DOHH2 (cell line): ENCODE measurements around the gene DYNC1LI1.

Source experiments
- H3F3A ChIP-seq: fragments of 200-600 bp; sonication (generic), shearing (Covaris generic); 2 replicates; pipeline ENCODE4 v1.6.0; 2016; ENCODE audit warnings: antibody characterized with exemption, mild to moderate bottlenecking; ENCODE audit not compliant: control insufficient read depth, insufficient read depth
- H3K27ac ChIP-seq: fragments of 200-600 bp; sonication (generic); 2 replicates; pipeline ENCODE4 v1.5.1; 2014; ENCODE audit warnings: low read depth, mild to moderate bottlenecking, low read length, moderate library complexity
- H3K27me3 ChIP-seq: fragments of 200-600 bp; sonication (generic); 2 replicates; pipeline ENCODE4 v1.6.1; 2014; ENCODE audit warnings: mild to moderate bottlenecking, low read length, mixed read lengths; ENCODE audit not compliant: control insufficient read depth
- H3K36me3 ChIP-seq: fragments of 200-600 bp; sonication (generic); 2 replicates; pipeline ENCODE4 v1.6.1; 2014; ENCODE audit warnings: mild to moderate bottlenecking, low read length, moderate library complexity, mixed read lengths; ENCODE audit not compliant: control insufficient read depth
- H3K4me1 ChIP-seq: fragments of 200-600 bp; sonication (generic); 2 replicates; pipeline ENCODE4 v1.6.1; 2014; ENCODE audit warnings: mild to moderate bottlenecking, low read length, mixed read lengths; ENCODE audit not compliant: control insufficient read depth
- H3K4me2 ChIP-seq: fragments of 200-600 bp; sonication (generic); 2 replicates; pipeline ENCODE4 v1.6.0; 2014; ENCODE audit warnings: mild to moderate bottlenecking, low read length, moderate library complexity
- H3K4me3 ChIP-seq: fragments of 200-600 bp; sonication (generic); 2 replicates; pipeline ENCODE4 v1.5.1; 2014; ENCODE audit warnings: mild to moderate bottlenecking, low read length, mixed read lengths
- H3K79me2 ChIP-seq: fragments of 200-600 bp; sonication (generic); 2 replicates; pipeline ENCODE4 v1.6.1; 2014; ENCODE audit warnings: mild to moderate bottlenecking, low read length, mixed read lengths; ENCODE audit not compliant: control insufficient read depth
- H3K9me2 ChIP-seq: fragments of 200-600 bp; sonication (generic); replicated peaks from 2 replicates; pipeline ENCODE4 v1.6.1; 2014; ENCODE audit warnings: mild to moderate bottlenecking, low read length, mixed read lengths; ENCODE audit not compliant: control insufficient read depth
- H3K9me3 ChIP-seq: fragments of 200-600 bp; sonication (generic); 2 replicates; pipeline ENCODE4 v1.6.1; 2014; ENCODE audit warnings: antibody characterized with exemption, low read length, mixed read lengths; ENCODE audit not compliant: control insufficient read depth, insufficient read depth
- H4K20me1 ChIP-seq: fragments of 200-600 bp; sonication (generic); 2 replicates; pipeline ENCODE4 v1.6.0; 2014; ENCODE audit warnings: low read depth, mild to moderate bottlenecking, antibody characterized with exemption, low read length, moderate library complexity; ENCODE audit not compliant: control insufficient read depth, insufficient read depth
- CTCF ChIP-seq: fragments of 200-600 bp; sonication (generic); IDR thresholded peaks from one replicate; pipeline ENCODE4 v1.5.1; 2014; ENCODE audit warnings: antibody characterized with exemption, mild to moderate bottlenecking, low read depth, low read length; ENCODE audit not compliant: poor library complexity, severe bottlenecking
- EZH2phosphoT487 ChIP-seq: fragments of 200-600 bp; sonication (generic); IDR thresholded peaks from 2 replicates; pipeline ENCODE4 v1.6.1; 2017; ENCODE audit warnings: borderline replicate concordance, mild to moderate bottlenecking, antibody characterized with exemption, low read length, moderate library complexity, mixed read lengths

The DYNC1LI1 gene

GRCh38 chr3:32506466-32506865 lies 64.2 kb downstream of the DYNC1LI1 start:
- no peak for TF ChIP-seq EZH2phosphoT487
- no peak for TF ChIP-seq CTCF
- H3K9me2 ChIP-seq = no peaks in the 10 kb centered on the region
- 0 out of 2 replicates have a peak, but pooled peaks cover 4% of the 10 kb centered on the region for H4K20me1 ChIP-seq
- H3K27me3 ChIP-seq = no peaks in the 10 kb centered on the region
- H3K79me2 ChIP-seq = peaks cover 9% of the 10 kb centered on the region
- H3K9me3 ChIP-seq = no peaks in the 10 kb centered on the region
- peaks cover 15% of the 10 kb centered on the region for H3K4me1 ChIP-seq
- no peak overlapping the region for H3K4me2 ChIP-seq
- H3K36me3 ChIP-seq = no peaks in the 10 kb centered on the region
- peaks cover 5% of the 10 kb centered on the region; the same call in 1 of the 2 replicates for H3F3A ChIP-seq
- no peak overlapping the region for H3K27ac ChIP-seq
- no peak overlapping the region for H3K4me3 ChIP-seq

GRCh38 chr3:32502946-32503286 lies 67.7 kb downstream of the DYNC1LI1 start:
- Histone ChIP-seq H3F3A (peaks cover 10% of the 10 kb centered on the region), H3K27ac (no peak overlapping the region), H3K9me2 (no peaks in the 10 kb centered on the region), H3K36me3 (no peaks in the 10 kb centered on the region), H3K4me3 (peak overlapping the region; percentile 95), H3K27me3 (no peaks in the 10 kb centered on the region), H3K79me2 (peaks cover 36% of the 10 kb centered on the region), H3K4me2 (peak overlapping the region; percentile 77), H3K9me3 (no peaks in the 10 kb centered on the region), H3K4me1 (peaks cover 51% of the 10 kb centered on the region), H4K20me1 (0 out of 2 replicates have a peak, but pooled peaks cover 7% of the 10 kb centered on the region)
- TF ChIP-seq EZH2phosphoT487 = no peak
- no peak for TF ChIP-seq CTCF

- H3F3A ChIP-seq = peaks cover 10% of the 10 kb centered on the region
- no peaks in the 10 kb centered on the region for H3K9me2 ChIP-seq
- no peaks in the 10 kb centered on the region for H3K9me3 ChIP-seq
- no peaks in the 10 kb centered on the region for H3K36me3 ChIP-seq
- TF ChIP-seq EZH2phosphoT487 = no peak
- TF ChIP-seq CTCF = no peak
- H3K27ac ChIP-seq = peak within 1 kb of the TSS; percentile 70
- H3K4me2 ChIP-seq = peak within 1 kb of the TSS; percentile 77
- H3K27me3 ChIP-seq = no peaks in the 10 kb centered on the region
- H3K4me3 ChIP-seq = peak within 1 kb of the TSS; percentile 95
- peaks cover 53% of the 10 kb centered on the region for H3K4me1 ChIP-seq
- 0 out of 2 replicates have a peak, but pooled peaks cover 7% of the 10 kb centered on the region for H4K20me1 ChIP-seq
- H3K79me2 ChIP-seq = peaks cover 39% of the 10 kb centered on the region
Measured at GRCh38 chr3:32502118-32502945, 68.3 kb downstream of the DYNC1LI1 start, which contains the start of gene CMTM6. TSS of gene CMTM6 (minus strand) at chr3:32502852. CDS start at chr3:32502745, 107 bp downstream.
